ENCODE results near the gene CLASP1.
A peak's percentile ranks its signal among the peaks of the same experiment; 100 is the strongest.

CLASP1 gene

GRCh38 chr2:121534007-121534406 is 115.3 kb downstream of the CLASP1 start:
- no peak for DNase-seq

DNA sequence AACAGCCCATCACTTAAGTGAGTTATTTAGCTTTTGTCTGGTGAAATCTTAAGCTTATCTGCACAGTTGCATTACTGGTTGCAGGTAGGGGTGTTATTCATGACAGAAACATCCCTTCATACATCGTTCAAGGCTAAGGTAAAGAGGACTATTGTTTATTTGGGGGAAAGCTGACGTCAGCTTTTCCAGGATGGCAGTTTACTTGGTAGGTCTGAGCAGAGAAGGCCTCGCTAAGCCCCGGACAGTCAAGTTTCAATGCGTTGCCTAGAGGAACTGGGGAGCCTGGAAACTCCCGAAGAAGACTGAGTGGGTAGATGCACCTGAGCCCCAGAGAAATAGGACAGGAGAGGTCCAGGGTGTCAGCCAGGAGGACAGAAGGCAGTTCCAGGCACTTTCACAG is 116.4 kb downstream of the CLASP1 start:
- DNase-seq = no peak

DNA sequence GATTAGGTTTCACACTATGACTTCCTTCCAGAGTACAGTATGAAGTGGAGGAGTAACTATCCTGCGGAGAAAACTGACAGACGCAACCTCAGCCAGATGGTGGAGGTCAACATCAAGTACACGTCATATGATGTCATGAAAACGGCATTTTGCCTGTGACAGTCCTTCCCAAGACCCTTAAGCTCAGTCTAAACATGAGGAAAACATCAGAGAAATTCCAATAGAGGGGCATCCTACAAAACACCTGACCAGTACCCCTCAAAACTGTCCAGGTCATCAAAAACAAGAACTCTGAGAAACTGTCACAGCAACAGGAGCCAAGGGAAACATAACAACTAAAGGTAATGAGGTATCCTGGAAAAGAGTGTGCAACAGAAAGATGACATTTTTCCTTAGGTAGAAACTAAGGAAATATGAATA is 116.9 kb downstream of the CLASP1 start:
- DNase-seq = no peak

DNA sequence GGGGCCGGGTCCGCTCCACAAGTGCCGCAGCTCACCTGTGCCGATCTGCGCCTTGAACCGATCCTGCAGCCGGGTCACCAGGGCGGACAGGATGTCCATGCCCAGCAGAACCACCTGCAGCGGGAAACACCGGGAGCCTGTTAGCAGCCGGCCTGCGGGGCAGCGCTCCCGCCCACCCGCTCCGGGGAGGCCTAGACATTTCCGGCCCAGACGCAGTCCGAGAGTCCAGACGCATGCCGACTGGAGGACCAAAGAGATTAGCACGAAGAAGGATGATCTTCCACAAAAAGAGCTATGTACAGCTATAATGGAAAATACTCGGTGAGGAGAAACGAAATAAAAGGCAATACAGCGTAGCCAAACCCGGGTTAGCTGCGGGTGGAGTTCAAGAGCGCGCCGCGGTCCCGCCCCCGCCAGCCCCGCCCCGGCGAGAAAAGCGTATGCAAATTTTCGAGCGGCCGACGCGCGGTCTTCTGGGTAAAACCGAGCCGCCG is 119.0 kb downstream of the CLASP1 start:
- peak; percentile 82 to 83 for DNase-seq

- DNase-seq = peak; percentile 3 to 22
These were observed 119.6 kb downstream of the CLASP1 start for GRCh38 chr2:121529439-121530211.

GRCh38 chr2:121527009-121527682 is 122.1 kb downstream of the CLASP1 start:
- no peak for DNase-seq

- DNase-seq = no peak
These were observed 124.4 kb downstream of the CLASP1 start for GRCh38 chr2:121524685-121525425.

DNA sequence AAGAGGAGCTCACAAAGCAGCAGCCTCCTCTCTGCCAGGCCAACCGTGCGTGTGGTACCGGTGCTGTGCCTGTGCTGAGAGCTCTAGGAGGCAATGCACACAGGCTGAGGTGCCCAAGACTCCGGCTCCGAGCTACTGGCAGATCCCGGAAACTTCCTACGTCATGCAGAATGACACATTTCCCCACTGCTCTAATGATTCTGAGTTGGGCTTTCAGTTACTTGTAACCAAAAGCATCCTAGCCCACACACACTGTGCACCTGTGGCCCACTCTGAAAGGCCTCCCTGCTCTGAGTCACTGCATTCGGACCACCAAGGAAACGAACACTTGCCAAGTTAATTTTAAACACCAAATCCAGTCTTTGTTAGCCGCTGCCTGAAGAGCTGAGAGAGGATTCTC is 127.9 kb downstream of the CLASP1 start:
- no peak for DNase-seq

GRCh38 chr2:121520641-121520994 is 128.6 kb downstream of the CLASP1 start:
- no peak for DNase-seq

DNA sequence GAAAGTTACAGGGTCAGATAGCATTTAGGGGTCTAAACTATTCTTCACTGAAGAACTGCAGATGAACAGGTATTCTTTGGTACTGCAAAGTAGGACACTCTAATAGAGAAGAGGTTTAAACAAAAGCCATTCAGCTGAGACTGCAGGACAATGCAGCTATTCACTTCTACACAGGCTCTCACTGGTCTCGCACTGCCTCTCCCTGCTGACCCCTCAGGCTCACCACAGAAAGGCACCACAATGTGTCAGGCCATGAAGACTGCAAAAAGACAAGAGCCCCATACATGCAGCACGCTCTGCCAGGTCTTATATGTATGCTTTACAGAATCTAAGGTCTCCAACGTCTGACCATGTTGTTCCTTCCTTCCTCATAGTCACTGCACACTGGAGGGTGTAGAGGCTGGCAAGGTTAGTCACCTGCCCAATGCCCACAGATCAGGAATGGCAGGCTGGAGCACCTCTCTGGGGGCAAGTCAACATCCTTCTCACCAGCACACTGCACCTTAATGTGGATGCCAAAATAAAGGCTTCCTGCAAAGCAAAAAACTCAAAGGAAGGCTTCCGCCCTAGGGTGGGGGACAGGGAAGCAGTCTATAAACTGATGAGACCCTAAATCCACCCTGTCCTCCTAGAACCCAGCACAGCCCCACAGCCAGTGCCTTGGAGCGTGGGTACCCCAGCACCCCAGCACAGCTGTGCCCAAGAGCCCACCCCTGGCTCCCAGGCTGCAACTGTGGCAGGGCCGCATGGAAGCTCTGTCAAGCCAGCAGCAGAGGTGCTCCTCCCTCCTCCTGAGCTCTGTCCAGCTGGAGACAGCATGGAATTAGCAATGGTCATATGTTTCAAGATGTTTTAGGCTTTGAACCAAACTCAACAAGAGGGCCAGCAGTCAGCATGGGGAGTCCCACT is 129.3 kb downstream of the CLASP1 start:
- no peak for DNase-seq

- no peak for DNase-seq
These were observed 130.1 kb downstream of the CLASP1 start for GRCh38 chr2:121519153-121519552.

GRCh38 chr2:121513597-121514333 is 135.5 kb downstream of the CLASP1 start:
- no peak for DNase-seq

DNA sequence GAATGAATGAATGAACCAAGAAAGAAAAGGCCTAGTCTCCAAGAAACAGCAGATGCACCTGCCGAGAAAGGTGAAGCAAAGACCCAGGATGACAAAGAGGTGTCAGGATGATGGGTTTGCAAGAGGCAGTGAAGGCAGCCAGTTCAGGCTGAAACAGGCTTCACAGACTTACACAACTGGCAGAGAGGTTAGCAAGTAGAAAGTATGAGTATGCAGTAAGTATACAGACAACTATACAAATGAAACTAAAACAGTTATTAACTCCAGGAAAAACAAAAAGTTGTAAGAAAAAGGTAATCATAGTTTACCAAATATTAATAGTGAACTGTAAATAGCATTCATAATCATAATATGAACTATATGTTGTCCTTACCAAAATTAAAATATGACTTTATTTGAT is 138.4 kb downstream of the CLASP1 start:
- no peak for DNase-seq

GRCh38 chr2:121506621-121507020 is 142.6 kb downstream of the CLASP1 start:
- DNase-seq = no peak

DNA sequence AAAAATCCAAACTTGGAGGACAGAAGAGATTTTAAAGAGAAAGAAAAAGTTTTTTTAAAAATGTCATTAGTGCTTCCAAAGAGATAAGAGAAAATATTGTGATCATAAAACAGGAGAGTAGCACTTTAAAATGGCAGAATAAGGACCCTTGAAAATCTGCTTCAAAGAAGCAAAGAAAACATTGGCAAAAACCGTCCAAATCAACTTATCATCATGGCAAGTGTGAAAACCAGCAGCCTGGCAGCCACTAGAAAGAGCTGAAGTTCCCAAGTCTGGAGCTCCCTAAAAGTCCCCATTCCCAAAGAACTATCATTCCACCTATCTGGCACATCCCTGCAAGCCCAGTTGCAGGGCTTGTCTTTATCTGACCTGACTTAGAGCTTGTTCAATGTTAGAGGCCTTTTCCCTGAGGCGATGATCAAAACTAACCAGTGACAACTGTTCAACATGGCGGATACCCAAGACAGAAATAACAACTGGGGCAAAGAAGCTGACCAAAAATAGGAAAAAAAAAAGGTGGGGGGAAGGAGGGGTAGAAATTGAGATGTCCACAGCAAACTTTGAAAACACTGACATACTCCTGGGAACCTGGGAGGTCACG is 143.2 kb downstream of the CLASP1 start:
- DNase-seq = no peak

DNA sequence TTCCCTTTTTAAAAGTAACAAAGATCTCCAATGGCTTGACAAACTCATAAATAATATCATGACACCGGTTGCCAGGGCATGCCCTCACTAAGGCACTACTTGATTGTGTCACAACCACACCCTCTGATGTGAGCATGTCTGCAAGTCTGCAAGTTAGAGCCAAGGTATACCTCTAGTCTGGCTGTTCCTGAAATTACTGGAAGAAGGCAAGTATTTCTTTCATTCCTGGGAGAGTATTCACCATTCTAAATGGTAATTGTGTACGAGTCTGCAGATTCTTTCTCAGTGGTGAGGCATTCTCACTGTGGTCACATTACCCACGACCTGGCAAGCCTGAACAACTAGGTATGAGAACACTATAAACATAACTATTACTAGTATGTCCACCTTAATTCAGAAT is 144.3 kb downstream of the CLASP1 start:
- DNase-seq = no peak

DNA sequence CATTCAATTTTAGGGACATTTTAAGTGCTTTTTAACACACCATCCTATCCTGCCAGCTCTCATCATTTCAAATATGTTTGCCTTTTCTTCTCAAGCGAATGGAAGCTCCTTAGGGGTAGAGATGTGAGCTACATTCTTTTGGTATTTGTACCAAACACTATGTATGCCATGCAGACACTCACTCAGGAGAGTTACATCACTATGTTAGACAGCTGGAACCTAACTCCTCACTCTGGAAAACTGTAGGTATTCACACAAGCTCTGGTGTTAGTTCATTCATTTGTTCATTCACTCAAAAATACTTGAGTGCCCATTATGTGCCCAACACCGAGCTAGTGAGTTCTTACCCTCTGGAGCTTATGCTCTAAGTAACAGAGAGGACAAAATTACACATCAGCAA is 144.9 kb downstream of the CLASP1 start:
- no peak for DNase-seq

DNA sequence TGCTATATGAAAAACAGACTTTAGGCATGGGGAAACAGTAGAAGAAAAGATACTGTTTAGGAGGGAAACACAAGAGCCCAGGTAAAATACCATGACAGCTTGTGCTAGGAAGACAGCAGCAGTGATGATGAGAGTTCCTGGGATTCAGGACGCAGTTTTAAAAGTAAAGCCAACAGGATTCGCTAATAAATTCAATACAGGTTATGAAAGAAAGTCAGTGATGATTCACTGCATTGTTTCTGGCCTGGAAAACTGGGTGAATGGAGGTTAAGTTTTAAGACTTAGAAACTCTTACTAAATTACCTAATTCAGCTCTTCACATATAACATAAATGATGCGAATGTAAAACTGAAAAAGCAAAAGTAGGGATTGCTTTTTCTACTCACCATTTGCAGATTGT is 146.5 kb downstream of the CLASP1 start:
- no peak for DNase-seq

- no peak for DNase-seq
These were observed 147.0 kb downstream of the CLASP1 start for GRCh38 chr2:121502246-121502645.

- no peak for DNase-seq
These were observed 147.7 kb downstream of the CLASP1 start for GRCh38 chr2:121501554-121501953.

DNA sequence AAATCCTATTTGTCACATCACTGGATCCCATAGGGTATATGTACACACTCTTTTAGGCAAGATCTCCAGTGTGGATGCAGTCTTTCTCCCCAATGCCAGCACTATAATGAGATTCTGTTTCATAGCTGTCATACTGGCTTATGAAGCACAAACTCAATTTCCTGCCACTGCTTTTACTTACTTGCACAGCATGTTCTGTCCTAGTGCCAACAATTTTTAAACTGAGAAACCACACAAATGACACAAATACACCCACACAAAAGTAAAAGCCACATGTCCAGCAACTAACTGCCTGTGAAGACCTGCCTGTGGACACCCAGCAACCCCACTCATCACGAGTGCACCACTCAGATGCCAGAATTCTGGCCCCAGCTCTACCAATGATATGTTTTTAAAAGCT is 148.2 kb downstream of the CLASP1 start:
- no peak for DNase-seq

DNA sequence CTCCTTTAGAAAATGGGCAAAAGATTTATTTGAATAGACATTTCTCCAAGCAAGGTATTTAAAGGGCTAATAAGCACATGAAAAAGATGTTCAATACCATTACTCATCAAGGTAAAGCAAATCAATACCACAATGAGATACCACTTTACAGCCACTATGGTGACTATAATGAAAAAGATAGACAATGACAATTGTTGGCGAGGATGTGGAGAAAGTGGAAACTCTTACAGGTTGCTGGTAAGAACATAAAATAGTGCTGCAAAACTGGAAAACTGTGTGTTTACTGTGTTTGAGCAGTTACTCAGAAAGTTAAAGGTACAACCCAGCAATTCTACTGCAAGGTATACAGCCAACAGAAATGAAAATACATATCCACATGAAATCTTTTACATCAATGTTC is 150.5 kb downstream of the CLASP1 start:
- no peak for DNase-seq

All from CD4-positive, alpha-beta T cell treated with Interleukin-1 beta for 1 hour (primary cell).